HepG2 (cell line): ENCODE data around the gene ARHGEF26. TPM values are rescaled to one million over a fixed set of nuclear protein-coding genes. Genes with fewer than 3 reads are reported as not detected.

Experiments used
- ATAC-seq: fragments of 200-7000 bp; cut with Tn5 transposase; 3 replicates; pipeline ENCODE4 v1.9.1; 2020; ENCODE audit warnings: mild to moderate bottlenecking, moderate library complexity
- BruUV-seq: library from RNA; stranded (reverse); fragments of 400-500 nt; replicated peaks from 2 replicates; lab custom pipeline; 2021; lab: Mats Ljungman, UMichigan
- CTCF ChIA-PET: fragments of 300-600 bp; formaldehyde crosslinking; extraction: SDS; loops from one replicate; lab custom pipeline; 2021; ENCODE audit warnings: low total read pairs, inconsistent platforms, low intra/inter-chr PET ratio; lab: Yijun Ruan, JAX
- POLR2A ChIA-PET: fragments of 350-600 bp; sonication (Branson Sonifier 250); formaldehyde crosslinking; loops from one replicate; lab custom pipeline; 2020; ENCODE audit warnings: antibody characterized with exemption, inconsistent platforms; lab: Yijun Ruan, JAX
- DNase-seq: peaks from one replicate; pipeline ENCODE4 v3.0.0-alpha.2; 2015; ENCODE audit warnings: low spot score
- FAIRE-seq: peaks from 3 replicates; lab custom pipeline; 2011; peaks lifted over from hg19 to GRCh38; lab: Jason Lieb, UNC
- H2AFZ ChIP-seq: one replicate; pipeline ENCODE4 v1.6.1; 2011; ENCODE audit warnings: low read length, inconsistent platforms
- H3K27ac ChIP-seq: fragments of 300-600 bp; 3 replicates; pipeline ENCODE4 v1.8.0; 2011; ENCODE audit warnings: mixed run types, mild to moderate bottlenecking, mixed read lengths, low read length, inconsistent platforms; ENCODE audit not compliant: insufficient read depth; ENCODE audit errors: extremely low read length
- H3K27me3 ChIP-seq, 2 experiments: fragments of 200-600 bp in 1 of 2; 2 replicates in 1 of 2; 3 replicates in 1 of 2; pipeline versions ENCODE4 v1.6.0 to v1.8.0; 2011; ENCODE audit warnings: low read length in 2 of 2, mild to moderate bottlenecking in 2 of 2, moderate library complexity in 2 of 2, inconsistent platforms in 1 of 2; ENCODE audit not compliant: insufficient read depth in 2 of 2, control insufficient read depth in 1 of 2
- H3K36me3 ChIP-seq, 2 experiments: fragments of 200-600 bp in 1 of 2; replicated peaks in 1 of 2; 2 replicates in 1 of 2; 3 replicates in 1 of 2; pipeline versions ENCODE4 v1.5.1 to v1.8.0; 2011; ENCODE audit warnings: low read length in 2 of 2, inconsistent platforms in 1 of 2; ENCODE audit not compliant: insufficient read depth in 2 of 2, control insufficient read depth in 1 of 2
- H3K4me1 ChIP-seq: 2 replicates; pipeline ENCODE4 v1.5.1; 2012; ENCODE audit warnings: low read length, inconsistent platforms; ENCODE audit not compliant: insufficient read depth
- H3K4me2 ChIP-seq: 2 replicates; pipeline ENCODE4 v1.6.0; 2011; ENCODE audit warnings: low read depth, low read length, inconsistent platforms
- H3K4me3 ChIP-seq, 3 experiments: fragments of 200-600 bp in 1 of 3; sonication (generic), shearing (Covaris generic) in 1 of 3; replicated peaks in 1 of 3; 2 replicates each; pipeline ENCODE4 v1.5.1; 2011 to 2016; ENCODE audit warnings: low read length in 3 of 3, inconsistent platforms in 2 of 3, low read depth in 2 of 3, mild to moderate bottlenecking in 2 of 3, control low read depth in 1 of 3, mixed read lengths in 1 of 3; ENCODE audit not compliant: insufficient read depth in 1 of 3
- H3K79me2 ChIP-seq: one replicate; pipeline ENCODE4 v1.6.1; 2011; ENCODE audit warnings: low read length, inconsistent platforms; ENCODE audit not compliant: insufficient read depth
- H3K9ac ChIP-seq: 2 replicates; pipeline ENCODE4 v1.6.0; 2011; ENCODE audit warnings: mild to moderate bottlenecking, low read depth, low read length, inconsistent platforms; ENCODE audit not compliant: insufficient read depth
- H3K9me3 ChIP-seq: 2 replicates; pipeline ENCODE4 v1.5.1; 2012; ENCODE audit warnings: mild to moderate bottlenecking, low read length
- H4K20me1 ChIP-seq: 2 replicates; pipeline ENCODE4 v1.6.0; 2011; ENCODE audit warnings: inconsistent platforms, mild to moderate bottlenecking, low read length, moderate library complexity; ENCODE audit not compliant: insufficient read depth
- MTA3 ChIP-seq: sonication (generic); formaldehyde crosslinking; IDR thresholded peaks from 2 replicates; pipeline ENCODE4 v1.4.0; 2020; ENCODE audit warnings: missing genetic modification reagents
- NCOA1 ChIP-seq: sonication (generic); formaldehyde crosslinking; IDR thresholded peaks from 2 replicates; pipeline ENCODE4 v1.9.0; 2021; ENCODE audit warnings: missing genetic modification reagents
- PHB2 ChIP-seq: fragments of 450-650 bp; IDR thresholded peaks from 2 replicates; pipeline ENCODE4 v1.6.1; 2018; ENCODE audit not compliant: partially characterized antibody
- STAG1 ChIP-seq: sonication (generic); formaldehyde crosslinking; IDR thresholded peaks from 2 replicates; pipeline ENCODE4 v1.4.0; 2020; ENCODE audit warnings: missing genetic modification reagents
- ZFP36L2 ChIP-seq: sonication (generic); formaldehyde crosslinking; IDR thresholded peaks from 2 replicates; pipeline ENCODE4 v1.4.0; 2020; ENCODE audit warnings: missing genetic modification reagents
- ZKSCAN5 ChIP-seq: sonication (generic); formaldehyde crosslinking; IDR thresholded peaks from 2 replicates; pipeline ENCODE4 v1.5.1; 2020; ENCODE audit warnings: mild to moderate bottlenecking, missing genetic modification reagents
- ZNF737 ChIP-seq: sonication (generic); formaldehyde crosslinking; IDR thresholded peaks from 2 replicates; pipeline ENCODE4 v1.5.0; 2020; ENCODE audit warnings: missing genetic modification reagents, mild to moderate bottlenecking, borderline replicate concordance
- ZSCAN9 ChIP-seq: IDR thresholded peaks from 2 replicates; pipeline ENCODE4 v1.6.1; 2016; ENCODE audit warnings: borderline replicate concordance
- WGBS: methylation state at CpG from one replicate; pipeline ENCODE4 v1.1.6; 2017; ENCODE audit warnings: low lambda C conversion rate; 5-methylcytosine and 5-hydroxymethylcytosine counted together
- in situ Hi-C: cut with HindIII; loops from 2 replicates; pipeline ENCODE4 v1.10.0; 2017; ENCODE audit warnings: low pct_unique_long_range_greater_than_20kb; ENCODE audit not compliant: extremely low pct_ligation_motif_present
- intact Hi-C: fragments of 100-400 bp; cut with micrococcal nuclease; formaldehyde crosslinking; loops from one replicate; pipeline ENCODE4 v1.10.0; 2022; ENCODE audit not compliant: unreplicated experiment
- polyA plus RNA-seq, 8 experiments: library from polyadenylated mRNA; depleted of rRNA in 3 of 8; stranded (reverse) in 7 of 8; unstranded in 1 of 8; fragments of >200 nt; fragmentation: Illumina TruSeq in 4 of 8; extraction: Trizol in 4 of 8; gene quantifications; 2 replicates each; pipeline versions ENCODE4 v1.2.1 to v1.2.3, GENCODE V29; 2011 to 2016; ENCODE audit warnings: low read depth in 4 of 8, missing spikeins in 1 of 8, mixed read lengths in 1 of 8; ENCODE audit not compliant: insufficient read depth in 1 of 8
- total RNA-seq, 5 experiments: library from RNA; depleted of rRNA; stranded (reverse); fragments of >200 nt; fragmentation: Illumina TruSeq; extraction: Trizol; gene quantifications; 2 replicates each; pipeline ENCODE4 v1.2.3, GENCODE V29; 2016; ENCODE audit warnings: low read depth in 1 of 5
- TF ChIP-seq, protein P1 (sequence below): sonication (generic); formaldehyde crosslinking; IDR thresholded peaks from 2 replicates; pipeline ENCODE4 v1.4.0; 2020; ENCODE audit warnings: missing genetic modification reagents
- TF ChIP-seq, protein P2 (sequence below): sonication (generic); formaldehyde crosslinking; IDR thresholded peaks from 2 replicates; pipeline ENCODE4 v1.5.1; 2020; ENCODE audit warnings: missing genetic modification reagents, mild to moderate bottlenecking, borderline replicate concordance

ARHGEF26 gene
- total and polyA plus RNA-seq, 2 of the 13 experiments (the other 11 are each of a cell fraction or from before 2014, with no cell fraction given), result 0.74 to 6.1 TPM

DNA sequence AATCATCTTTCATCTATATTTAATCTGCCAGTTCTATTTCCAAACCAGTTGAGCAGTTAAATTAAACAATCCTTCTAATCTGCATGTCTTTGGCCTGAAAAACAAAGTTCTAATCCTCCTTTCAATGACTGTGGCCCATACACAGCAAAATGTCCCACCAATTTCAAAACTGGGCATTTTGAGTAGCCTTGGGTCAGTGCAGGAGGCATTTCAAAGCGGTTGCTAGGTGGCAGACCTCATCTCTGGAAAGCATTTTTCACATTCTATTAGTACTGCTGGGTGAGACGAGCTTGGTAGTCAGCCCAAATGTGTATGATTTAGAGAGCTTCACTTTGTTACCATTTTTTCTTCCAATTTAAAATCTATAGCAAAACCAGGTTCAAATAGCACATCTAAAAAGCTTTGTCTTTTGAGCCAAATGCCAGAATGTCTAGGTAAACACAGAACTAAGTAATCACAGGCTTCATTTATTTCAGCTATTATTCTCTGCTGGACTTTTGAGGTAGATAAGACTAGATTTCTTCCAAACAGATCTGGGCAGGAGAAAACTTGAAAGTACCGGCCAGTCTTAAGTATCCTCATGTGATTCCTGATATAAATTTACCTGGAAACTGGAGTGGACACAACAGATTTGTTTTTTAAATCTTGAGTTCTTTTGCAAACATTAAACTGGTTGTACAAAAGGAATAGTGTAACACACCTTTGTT lies 8.9 kb upstream of the ARHGEF26 start:
- peak; percentile 55 for ATAC-seq
- H3K79me2 ChIP-seq, result no peaks in the 10 kb centered on the region

DNA sequence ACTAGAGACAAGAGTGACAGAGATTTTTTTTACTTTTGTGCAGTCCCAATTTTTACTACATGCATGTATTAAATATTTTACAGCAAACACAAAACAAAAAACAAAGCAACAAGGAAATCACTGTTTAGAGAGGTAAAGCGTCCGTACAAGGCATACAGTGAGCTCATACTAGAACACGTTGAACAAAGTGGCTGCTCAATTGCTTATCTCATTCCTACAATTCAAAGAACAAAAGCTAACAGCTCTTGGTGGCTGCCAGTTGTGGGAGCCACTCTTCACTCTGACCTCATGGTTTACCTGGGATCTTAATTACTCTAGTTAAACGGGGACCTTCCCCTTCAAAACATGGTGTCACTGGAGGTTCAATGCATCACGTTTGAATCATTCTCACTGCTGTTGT lies 7.6 kb upstream of the ARHGEF26 start:
- intact Hi-C loops, result no loop called here
- WGBS, result 21% methylated on average over 5 of the region's 5 CpGs

More for the DNA sequence above, 8.9 kb upstream of the ARHGEF26 start:
- FAIRE-seq (no peak), DNase-seq (peak; percentile 5)
- Histone ChIP-seq H3K4me1 (no peaks in the 10 kb centered on the region), H4K20me1 (no peaks in the 10 kb centered on the region), H3K27me3 (no peaks in the 10 kb centered on the region), H2AFZ (no peak overlapping the region), H3K9me3 (no peaks in the 10 kb centered on the region), H3K27ac (no peak overlapping the region), H3K36me3 (no peaks in the 10 kb centered on the region), H3K9ac (no peak overlapping the region)
- intact Hi-C loops (no loop called here), in situ Hi-C loops (no loop called here)
- POLR2A ChIA-PET, result no interaction called here
- WGBS, result 24% methylated on average over 3 of the region's 3 CpGs
- TF ChIP-seq STAG1 (CRISPR knock-in tag) (peak; percentile 29), NCOA1 (CRISPR knock-in tag) (no peak)
- TF ChIP-seq, all 625 proteins: peak for 1
- Histone ChIP-seq H3K4me2 (no peak overlapping the region), H3K4me3 (no peak overlapping the region)
- BruUV-seq, result no TSS peak
- CTCF ChIA-PET, result no interaction called here

More for the DNA sequence above, 7.6 kb upstream of the ARHGEF26 start:
- Histone ChIP-seq H3K27ac (no peak overlapping the region), H3K4me3 (no peak overlapping the region), H3K9me3 (no peaks in the 10 kb centered on the region), H3K79me2 (no peaks in the 10 kb centered on the region), H3K27me3 (no peaks in the 10 kb centered on the region), H2AFZ (no peak overlapping the region), H3K4me2 (no peak overlapping the region), H3K9ac (no peak overlapping the region), H3K36me3 (no peaks in the 10 kb centered on the region), H3K4me1 (no peaks in the 10 kb centered on the region), H4K20me1 (no peaks in the 10 kb centered on the region)
- POLR2A ChIA-PET, result no interaction called here
- DNase-seq (no peak), ATAC-seq (no peak), FAIRE-seq (no peak)
- CTCF ChIA-PET, result no interaction called here
- BruUV-seq, result no TSS peak
- in situ Hi-C loops, result no loop called here
- no peak for TF ChIP-seq ZFP36L2 (CRISPR knock-in tag)
- no peak for TF ChIP-seq PHB2
- no peak for TF ChIP-seq ZKSCAN5
- TF ChIP-seq ZSCAN9 (CRISPR knock-in tag), result no peak
- TF ChIP-seq ZNF737 (CRISPR knock-in tag), result no peak
- no peak for TF ChIP-seq MTA3 (CRISPR knock-in tag)
- TF ChIP-seq, protein P1, sequence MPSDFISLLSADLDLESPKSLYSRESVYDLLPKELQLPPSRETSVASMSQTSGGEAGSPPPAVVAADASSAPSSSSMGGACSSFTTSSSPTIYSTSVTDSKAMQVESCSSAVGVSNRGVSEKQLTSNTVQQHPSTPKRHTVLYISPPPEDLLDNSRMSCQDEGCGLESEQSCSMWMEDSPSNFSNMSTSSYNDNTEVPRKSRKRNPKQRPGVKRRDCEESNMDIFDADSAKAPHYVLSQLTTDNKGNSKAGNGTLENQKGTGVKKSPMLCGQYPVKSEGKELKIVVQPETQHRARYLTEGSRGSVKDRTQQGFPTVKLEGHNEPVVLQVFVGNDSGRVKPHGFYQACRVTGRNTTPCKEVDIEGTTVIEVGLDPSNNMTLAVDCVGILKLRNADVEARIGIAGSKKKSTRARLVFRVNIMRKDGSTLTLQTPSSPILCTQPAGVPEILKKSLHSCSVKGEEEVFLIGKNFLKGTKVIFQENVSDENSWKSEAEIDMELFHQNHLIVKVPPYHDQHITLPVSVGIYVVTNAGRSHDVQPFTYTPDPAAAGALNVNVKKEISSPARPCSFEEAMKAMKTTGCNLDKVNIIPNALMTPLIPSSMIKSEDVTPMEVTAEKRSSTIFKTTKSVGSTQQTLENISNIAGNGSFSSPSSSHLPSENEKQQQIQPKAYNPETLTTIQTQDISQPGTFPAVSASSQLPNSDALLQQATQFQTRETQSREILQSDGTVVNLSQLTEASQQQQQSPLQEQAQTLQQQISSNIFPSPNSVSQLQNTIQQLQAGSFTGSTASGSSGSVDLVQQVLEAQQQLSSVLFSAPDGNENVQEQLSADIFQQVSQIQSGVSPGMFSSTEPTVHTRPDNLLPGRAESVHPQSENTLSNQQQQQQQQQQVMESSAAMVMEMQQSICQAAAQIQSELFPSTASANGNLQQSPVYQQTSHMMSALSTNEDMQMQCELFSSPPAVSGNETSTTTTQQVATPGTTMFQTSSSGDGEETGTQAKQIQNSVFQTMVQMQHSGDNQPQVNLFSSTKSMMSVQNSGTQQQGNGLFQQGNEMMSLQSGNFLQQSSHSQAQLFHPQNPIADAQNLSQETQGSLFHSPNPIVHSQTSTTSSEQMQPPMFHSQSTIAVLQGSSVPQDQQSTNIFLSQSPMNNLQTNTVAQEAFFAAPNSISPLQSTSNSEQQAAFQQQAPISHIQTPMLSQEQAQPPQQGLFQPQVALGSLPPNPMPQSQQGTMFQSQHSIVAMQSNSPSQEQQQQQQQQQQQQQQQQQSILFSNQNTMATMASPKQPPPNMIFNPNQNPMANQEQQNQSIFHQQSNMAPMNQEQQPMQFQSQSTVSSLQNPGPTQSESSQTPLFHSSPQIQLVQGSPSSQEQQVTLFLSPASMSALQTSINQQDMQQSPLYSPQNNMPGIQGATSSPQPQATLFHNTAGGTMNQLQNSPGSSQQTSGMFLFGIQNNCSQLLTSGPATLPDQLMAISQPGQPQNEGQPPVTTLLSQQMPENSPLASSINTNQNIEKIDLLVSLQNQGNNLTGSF (CRISPR knock-in tag), result no peak
- TF ChIP-seq, protein P2, sequence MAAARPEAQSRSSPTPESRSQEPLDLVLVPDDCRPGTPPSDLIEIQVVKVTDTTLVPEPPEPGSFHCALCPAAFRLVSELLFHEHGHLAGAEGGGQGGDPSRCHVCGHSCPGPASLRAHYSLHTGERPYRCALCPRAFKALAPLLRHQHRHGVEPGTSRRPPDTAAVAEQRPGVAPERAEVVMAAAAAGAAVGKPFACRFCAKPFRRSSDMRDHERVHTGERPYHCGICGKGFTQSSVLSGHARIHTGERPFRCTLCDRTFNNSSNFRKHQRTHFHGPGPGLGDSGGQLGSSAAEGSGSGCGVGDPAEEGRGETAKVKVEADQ (CRISPR knock-in tag), result no peak
